ENCODE data around the gene FBXW12.

DNA sequence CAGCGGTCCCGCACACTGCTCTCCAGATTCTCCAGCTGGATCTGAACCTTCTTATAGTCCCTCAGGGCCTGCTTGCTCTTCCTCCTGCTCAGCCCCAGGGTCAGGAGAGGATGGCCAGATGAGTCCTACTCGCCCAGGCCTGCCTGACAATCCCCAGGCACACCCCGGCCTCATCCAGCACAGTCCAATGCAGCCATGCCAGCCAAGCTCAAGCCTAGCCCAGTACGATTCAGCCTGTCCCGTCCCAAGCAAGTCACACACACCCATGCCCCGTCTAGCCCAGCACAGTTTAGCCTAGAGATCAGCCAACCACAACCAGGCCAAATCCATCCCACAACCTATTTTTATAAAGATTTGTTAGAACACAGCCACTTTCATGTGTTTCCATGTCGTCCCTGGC is 41.1 kb downstream of the FBXW12 start:
- TF ChIP-seq RCOR1 (IDR thresholded peaks at IDR 0.05; ENCODE audit: low read length) = no peak
- TF ChIP-seq, protein P1, sequence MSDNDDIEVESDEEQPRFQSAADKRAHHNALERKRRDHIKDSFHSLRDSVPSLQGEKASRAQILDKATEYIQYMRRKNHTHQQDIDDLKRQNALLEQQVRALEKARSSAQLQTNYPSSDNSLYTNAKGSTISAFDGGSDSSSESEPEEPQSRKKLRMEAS (IDR thresholded peaks at IDR 0.05; ENCODE audit: low read depth) = no peak
- TF ChIP-seq, protein P2, sequence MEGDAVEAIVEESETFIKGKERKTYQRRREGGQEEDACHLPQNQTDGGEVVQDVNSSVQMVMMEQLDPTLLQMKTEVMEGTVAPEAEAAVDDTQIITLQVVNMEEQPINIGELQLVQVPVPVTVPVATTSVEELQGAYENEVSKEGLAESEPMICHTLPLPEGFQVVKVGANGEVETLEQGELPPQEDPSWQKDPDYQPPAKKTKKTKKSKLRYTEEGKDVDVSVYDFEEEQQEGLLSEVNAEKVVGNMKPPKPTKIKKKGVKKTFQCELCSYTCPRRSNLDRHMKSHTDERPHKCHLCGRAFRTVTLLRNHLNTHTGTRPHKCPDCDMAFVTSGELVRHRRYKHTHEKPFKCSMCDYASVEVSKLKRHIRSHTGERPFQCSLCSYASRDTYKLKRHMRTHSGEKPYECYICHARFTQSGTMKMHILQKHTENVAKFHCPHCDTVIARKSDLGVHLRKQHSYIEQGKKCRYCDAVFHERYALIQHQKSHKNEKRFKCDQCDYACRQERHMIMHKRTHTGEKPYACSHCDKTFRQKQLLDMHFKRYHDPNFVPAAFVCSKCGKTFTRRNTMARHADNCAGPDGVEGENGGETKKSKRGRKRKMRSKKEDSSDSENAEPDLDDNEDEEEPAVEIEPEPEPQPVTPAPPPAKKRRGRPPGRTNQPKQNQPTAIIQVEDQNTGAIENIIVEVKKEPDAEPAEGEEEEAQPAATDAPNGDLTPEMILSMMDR (IDR thresholded peaks at IDR 0.05) = no peak
- no peak for TF ChIP-seq ELF1 (IDR thresholded peaks at IDR 0.05)
- no peak for TF ChIP-seq NFIC (IDR thresholded peaks at IDR 0.05; ENCODE audit: borderline replicate concordance)
- TF ChIP-seq JUND (IDR thresholded peaks at IDR 0.05) = no peak
- TF ChIP-seq EZH2phosphoT487 (IDR thresholded peaks at IDR 0.05; ENCODE audit: borderline replicate concordance, low read depth) = no peak
- TF ChIP-seq, protein P3, sequence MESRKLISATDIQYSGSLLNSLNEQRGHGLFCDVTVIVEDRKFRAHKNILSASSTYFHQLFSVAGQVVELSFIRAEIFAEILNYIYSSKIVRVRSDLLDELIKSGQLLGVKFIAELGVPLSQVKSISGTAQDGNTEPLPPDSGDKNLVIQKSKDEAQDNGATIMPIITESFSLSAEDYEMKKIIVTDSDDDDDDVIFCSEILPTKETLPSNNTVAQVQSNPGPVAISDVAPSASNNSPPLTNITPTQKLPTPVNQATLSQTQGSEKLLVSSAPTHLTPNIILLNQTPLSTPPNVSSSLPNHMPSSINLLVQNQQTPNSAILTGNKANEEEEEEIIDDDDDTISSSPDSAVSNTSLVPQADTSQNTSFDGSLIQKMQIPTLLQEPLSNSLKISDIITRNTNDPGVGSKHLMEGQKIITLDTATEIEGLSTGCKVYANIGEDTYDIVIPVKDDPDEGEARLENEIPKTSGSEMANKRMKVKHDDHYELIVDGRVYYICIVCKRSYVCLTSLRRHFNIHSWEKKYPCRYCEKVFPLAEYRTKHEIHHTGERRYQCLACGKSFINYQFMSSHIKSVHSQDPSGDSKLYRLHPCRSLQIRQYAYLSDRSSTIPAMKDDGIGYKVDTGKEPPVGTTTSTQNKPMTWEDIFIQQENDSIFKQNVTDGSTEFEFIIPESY (IDR thresholded peaks at IDR 0.05; ENCODE audit: borderline replicate concordance, low read depth) = no peak
- TF ChIP-seq RAD21 (IDR thresholded peaks at IDR 0.05; ENCODE audit: low read length) = no peak
- no peak for TF ChIP-seq FOXM1 (IDR thresholded peaks at IDR 0.05; ENCODE audit: low read depth)
- TF ChIP-seq, protein P4, sequence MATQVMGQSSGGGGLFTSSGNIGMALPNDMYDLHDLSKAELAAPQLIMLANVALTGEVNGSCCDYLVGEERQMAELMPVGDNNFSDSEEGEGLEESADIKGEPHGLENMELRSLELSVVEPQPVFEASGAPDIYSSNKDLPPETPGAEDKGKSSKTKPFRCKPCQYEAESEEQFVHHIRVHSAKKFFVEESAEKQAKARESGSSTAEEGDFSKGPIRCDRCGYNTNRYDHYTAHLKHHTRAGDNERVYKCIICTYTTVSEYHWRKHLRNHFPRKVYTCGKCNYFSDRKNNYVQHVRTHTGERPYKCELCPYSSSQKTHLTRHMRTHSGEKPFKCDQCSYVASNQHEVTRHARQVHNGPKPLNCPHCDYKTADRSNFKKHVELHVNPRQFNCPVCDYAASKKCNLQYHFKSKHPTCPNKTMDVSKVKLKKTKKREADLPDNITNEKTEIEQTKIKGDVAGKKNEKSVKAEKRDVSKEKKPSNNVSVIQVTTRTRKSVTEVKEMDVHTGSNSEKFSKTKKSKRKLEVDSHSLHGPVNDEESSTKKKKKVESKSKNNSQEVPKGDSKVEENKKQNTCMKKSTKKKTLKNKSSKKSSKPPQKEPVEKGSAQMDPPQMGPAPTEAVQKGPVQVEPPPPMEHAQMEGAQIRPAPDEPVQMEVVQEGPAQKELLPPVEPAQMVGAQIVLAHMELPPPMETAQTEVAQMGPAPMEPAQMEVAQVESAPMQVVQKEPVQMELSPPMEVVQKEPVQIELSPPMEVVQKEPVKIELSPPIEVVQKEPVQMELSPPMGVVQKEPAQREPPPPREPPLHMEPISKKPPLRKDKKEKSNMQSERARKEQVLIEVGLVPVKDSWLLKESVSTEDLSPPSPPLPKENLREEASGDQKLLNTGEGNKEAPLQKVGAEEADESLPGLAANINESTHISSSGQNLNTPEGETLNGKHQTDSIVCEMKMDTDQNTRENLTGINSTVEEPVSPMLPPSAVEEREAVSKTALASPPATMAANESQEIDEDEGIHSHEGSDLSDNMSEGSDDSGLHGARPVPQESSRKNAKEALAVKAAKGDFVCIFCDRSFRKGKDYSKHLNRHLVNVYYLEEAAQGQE (IDR thresholded peaks at IDR 0.05; ENCODE audit: low read depth, low read length) = no peak
- TF ChIP-seq EP300 (IDR thresholded peaks at IDR 0.05; ENCODE audit: borderline replicate concordance in 1 of 2, low read depth in 1 of 2, low read length in 1 of 2) = no peak
- TF ChIP-seq MXI1 (IDR thresholded peaks at IDR 0.05; ENCODE audit: low read depth, low read length) = no peak
- no peak for TF ChIP-seq RFX5 (IDR thresholded peaks at IDR 0.05; ENCODE audit: low read length)

All from SK-N-SH (cell line).